ENCODE results near the gene STARD10.

The STARD10 gene

DNA sequence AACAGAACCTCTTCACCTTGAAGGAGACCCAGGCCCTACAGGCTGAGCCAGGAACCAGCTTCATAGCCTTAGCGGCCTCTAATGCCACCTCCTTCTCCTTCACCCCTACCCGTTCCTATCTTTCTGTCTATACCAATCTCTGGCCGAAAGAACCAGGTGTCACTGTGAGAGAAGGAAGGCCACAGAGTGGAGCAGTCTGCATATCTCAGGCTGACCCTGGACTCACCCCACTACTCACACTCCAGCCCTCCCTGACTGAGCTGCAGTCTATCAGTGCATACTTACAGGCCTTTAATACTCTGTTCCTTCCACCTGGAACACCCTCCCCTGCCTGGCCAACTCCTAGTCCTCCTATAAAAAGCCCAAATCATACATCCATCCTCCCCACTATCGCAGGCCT lies 74.3 kb downstream of the STARD10 start:
- peaks cover 7% of the 10 kb centered on the region for H3K4me1 ChIP-seq (ENCODE audit: insufficient read depth, poor library complexity, severe bottlenecking)
- DNase-seq (ENCODE audit: low spot score) (no peak), ATAC-seq (ENCODE audit: low read depth) (no peak)
- H3K36me3 ChIP-seq (ENCODE audit: low read depth), result peaks cover 15% of the 10 kb centered on the region
- no peak overlapping the region for H3K4me3 ChIP-seq (ENCODE audit: severe bottlenecking)
- H3K27me3 ChIP-seq (ENCODE audit: insufficient read depth, poor library complexity, severe bottlenecking), result no peaks in the 10 kb centered on the region
- TF ChIP-seq, protein P1, sequence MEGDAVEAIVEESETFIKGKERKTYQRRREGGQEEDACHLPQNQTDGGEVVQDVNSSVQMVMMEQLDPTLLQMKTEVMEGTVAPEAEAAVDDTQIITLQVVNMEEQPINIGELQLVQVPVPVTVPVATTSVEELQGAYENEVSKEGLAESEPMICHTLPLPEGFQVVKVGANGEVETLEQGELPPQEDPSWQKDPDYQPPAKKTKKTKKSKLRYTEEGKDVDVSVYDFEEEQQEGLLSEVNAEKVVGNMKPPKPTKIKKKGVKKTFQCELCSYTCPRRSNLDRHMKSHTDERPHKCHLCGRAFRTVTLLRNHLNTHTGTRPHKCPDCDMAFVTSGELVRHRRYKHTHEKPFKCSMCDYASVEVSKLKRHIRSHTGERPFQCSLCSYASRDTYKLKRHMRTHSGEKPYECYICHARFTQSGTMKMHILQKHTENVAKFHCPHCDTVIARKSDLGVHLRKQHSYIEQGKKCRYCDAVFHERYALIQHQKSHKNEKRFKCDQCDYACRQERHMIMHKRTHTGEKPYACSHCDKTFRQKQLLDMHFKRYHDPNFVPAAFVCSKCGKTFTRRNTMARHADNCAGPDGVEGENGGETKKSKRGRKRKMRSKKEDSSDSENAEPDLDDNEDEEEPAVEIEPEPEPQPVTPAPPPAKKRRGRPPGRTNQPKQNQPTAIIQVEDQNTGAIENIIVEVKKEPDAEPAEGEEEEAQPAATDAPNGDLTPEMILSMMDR (IDR thresholded peaks at IDR 0.05; ENCODE audit: poor library complexity, severe bottlenecking), result no peak
- no peaks in the 10 kb centered on the region for H3K9me3 ChIP-seq (ENCODE audit: severe bottlenecking)
- H3K27ac ChIP-seq (ENCODE audit: poor library complexity, severe bottlenecking), result no peak overlapping the region

DNA sequence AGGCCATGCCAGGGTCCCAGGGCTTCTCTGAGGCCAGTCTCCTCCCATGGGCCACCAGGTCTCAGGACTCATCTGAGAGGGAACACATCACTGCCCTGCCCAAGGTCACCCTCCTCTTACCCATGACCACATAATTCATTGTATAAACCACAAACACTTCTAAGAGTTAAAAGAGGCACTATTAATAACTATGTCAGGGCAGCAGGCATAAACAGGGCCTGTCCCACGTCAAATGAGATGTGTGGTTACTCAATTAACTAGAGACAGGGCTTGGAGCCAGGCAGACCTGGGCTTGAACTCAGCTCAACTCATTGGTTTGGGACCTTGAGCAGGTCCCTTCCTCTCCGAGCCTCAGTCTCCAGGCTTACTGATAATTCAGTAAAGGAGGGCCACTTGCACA lies 74.7 kb downstream of the STARD10 start:
- H3K4me1 ChIP-seq (ENCODE audit: insufficient read depth, poor library complexity, severe bottlenecking), result peaks cover 7% of the 10 kb centered on the region
- H3K27me3 ChIP-seq (ENCODE audit: insufficient read depth, poor library complexity, severe bottlenecking), result no peaks in the 10 kb centered on the region
- H3K4me3 ChIP-seq (ENCODE audit: severe bottlenecking), result no peak overlapping the region
- H3K9me3 ChIP-seq (ENCODE audit: severe bottlenecking), result no peaks in the 10 kb centered on the region
- H3K27ac ChIP-seq (ENCODE audit: poor library complexity, severe bottlenecking), result no peak overlapping the region
- TF ChIP-seq, protein P1 (IDR thresholded peaks at IDR 0.05; ENCODE audit: poor library complexity, severe bottlenecking), result no peak
- DNase-seq (ENCODE audit: low spot score) (no peak), ATAC-seq (ENCODE audit: low read depth) (no peak)
- H3K36me3 ChIP-seq (ENCODE audit: low read depth), result peaks cover 15% of the 10 kb centered on the region

DNA sequence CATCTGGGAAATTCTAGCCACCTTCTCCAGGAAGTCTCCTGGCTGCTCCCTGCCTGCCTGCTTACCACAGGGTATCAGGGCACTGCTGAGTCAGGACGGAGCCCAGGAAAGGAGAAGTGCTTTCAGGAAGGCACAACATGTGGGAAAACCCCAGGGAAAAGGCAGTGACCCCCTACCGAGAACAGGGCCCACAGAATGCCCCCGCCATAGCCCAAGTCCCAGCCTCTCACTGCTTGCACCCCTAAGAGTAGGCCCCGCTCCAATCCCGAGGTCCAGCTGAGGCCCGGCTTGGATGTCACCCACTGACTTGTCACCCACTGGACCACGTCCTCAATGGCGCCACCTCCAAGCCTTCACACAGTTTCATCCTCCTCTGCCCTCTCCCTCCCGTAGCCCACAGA lies 75.7 kb downstream of the STARD10 start:
- H3K4me1 ChIP-seq (ENCODE audit: insufficient read depth, poor library complexity, severe bottlenecking), result peaks cover 7% of the 10 kb centered on the region
- H3K27me3 ChIP-seq (ENCODE audit: insufficient read depth, poor library complexity, severe bottlenecking), result no peaks in the 10 kb centered on the region
- H3K9me3 ChIP-seq (ENCODE audit: severe bottlenecking), result no peaks in the 10 kb centered on the region
- ATAC-seq (ENCODE audit: low read depth) (no peak), DNase-seq (ENCODE audit: low spot score) (no peak)
- H3K4me3 ChIP-seq (ENCODE audit: severe bottlenecking), result no peak overlapping the region
- TF ChIP-seq, protein P1 (IDR thresholded peaks at IDR 0.05; ENCODE audit: poor library complexity, severe bottlenecking), result no peak
- no peak overlapping the region for H3K27ac ChIP-seq (ENCODE audit: poor library complexity, severe bottlenecking)
- peaks cover 15% of the 10 kb centered on the region for H3K36me3 ChIP-seq (ENCODE audit: low read depth)

DNA sequence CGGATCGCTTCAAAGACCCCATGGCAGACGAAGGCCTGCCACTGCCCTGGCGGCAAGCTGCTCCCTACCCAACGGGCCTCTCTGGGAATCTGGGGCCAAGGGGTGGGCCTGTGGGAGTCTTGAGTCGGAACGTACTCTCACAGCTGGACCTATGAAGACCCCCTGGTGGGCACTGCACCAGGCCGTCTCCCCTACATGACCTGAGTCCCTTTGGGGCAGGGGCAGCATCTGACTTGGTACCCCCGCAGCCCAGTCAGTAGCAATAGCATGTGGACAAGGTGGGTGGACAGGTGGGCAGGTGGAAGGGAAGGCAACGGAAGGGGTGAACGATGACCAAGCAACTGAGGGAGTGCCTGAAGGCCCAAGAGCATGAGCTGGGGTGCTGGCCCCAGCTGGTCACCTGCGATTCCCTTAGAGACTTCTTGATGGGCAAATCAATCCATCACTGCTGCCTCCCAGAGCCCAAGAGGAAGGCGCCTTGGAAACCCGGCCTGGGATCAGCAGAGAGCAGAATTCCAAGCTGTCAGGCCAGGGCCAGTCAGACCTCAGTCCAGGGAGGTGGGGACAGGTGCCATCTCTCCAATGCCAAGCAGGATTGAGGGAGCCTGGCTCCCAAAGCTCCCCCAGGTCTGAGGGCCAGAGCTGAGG lies 76.9 kb downstream of the STARD10 start:
- DNase-seq (ENCODE audit: low spot score) (no peak), ATAC-seq (ENCODE audit: low read depth) (no peak)
- no peaks in the 10 kb centered on the region for H3K9me3 ChIP-seq (ENCODE audit: severe bottlenecking)
- peaks cover 4% of the 10 kb centered on the region for H3K4me1 ChIP-seq (ENCODE audit: insufficient read depth, poor library complexity, severe bottlenecking)
- no peaks in the 10 kb centered on the region for H3K27me3 ChIP-seq (ENCODE audit: insufficient read depth, poor library complexity, severe bottlenecking)
- TF ChIP-seq, protein P1 (IDR thresholded peaks at IDR 0.05; ENCODE audit: poor library complexity, severe bottlenecking), result no peak
- peaks cover 17% of the 10 kb centered on the region for H3K36me3 ChIP-seq (ENCODE audit: low read depth)
- H3K4me3 ChIP-seq (ENCODE audit: severe bottlenecking), result no peak overlapping the region
- H3K27ac ChIP-seq (ENCODE audit: poor library complexity, severe bottlenecking), result no peak overlapping the region

DNA sequence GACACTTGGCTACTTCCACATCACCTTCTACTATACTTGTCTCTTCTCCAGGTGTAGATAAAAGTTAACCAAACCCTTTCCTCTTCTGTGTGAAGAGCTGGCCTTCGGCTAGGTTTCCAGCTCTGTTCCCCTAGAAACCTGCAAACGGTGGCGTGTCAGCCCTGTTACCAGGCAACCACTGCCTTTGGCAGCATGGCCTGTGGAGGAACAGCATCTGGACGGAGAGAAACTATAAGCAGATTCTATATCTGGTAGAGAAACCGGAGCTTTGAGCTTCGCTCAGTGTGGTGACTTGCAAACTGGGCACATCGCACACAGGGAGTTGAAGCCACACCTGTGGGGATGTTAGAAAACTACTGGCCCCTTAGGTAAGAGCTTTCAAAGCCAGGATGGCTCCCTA lies 77.6 kb downstream of the STARD10 start:
- Histone ChIP-seq H3K27me3 (ENCODE audit: insufficient read depth, poor library complexity, severe bottlenecking) (no peaks in the 10 kb centered on the region), H3K9me3 (ENCODE audit: severe bottlenecking) (no peaks in the 10 kb centered on the region), H3K4me1 (ENCODE audit: insufficient read depth, poor library complexity, severe bottlenecking) (peaks cover 4% of the 10 kb centered on the region), H3K27ac (ENCODE audit: poor library complexity, severe bottlenecking) (no peak overlapping the region), H3K36me3 (ENCODE audit: low read depth) (peaks cover 23% of the 10 kb centered on the region), H3K4me3 (ENCODE audit: severe bottlenecking) (no peak overlapping the region)
- no peak for ATAC-seq (ENCODE audit: low read depth)
- TF ChIP-seq, protein P1 (IDR thresholded peaks at IDR 0.05; ENCODE audit: poor library complexity, severe bottlenecking), result no peak
- no peak for DNase-seq (ENCODE audit: low spot score)
